Spinal cord (tissue), 10 donors: ENCODE data around the gene AMY1A. TPM values are rescaled to one million over a fixed set of nuclear protein-coding genes. Genes with fewer than 3 reads are reported as not detected.
"Not testable (repeated sequence)": the region's sequence is repeated elsewhere in the genome, so short reads cannot be mapped to it uniquely, and the experiment has no call there.

Experiments used
- DNase-seq, 6 donors: peaks; one replicate each; pipeline versions ENCODE4 v3.0.0 to v3.0.0-alpha.2; 2013 to 2015; ENCODE audit warnings: low spot score in 6 of 6, low read depth in 4 of 6
- H3K27ac ChIP-seq: one replicate; pipeline ENCODE4 v1.5.1; 2013; ENCODE audit warnings: low read depth, low read length, control low read depth
- H3K27me3 ChIP-seq: one replicate; pipeline ENCODE4 v1.6.1; 2013; ENCODE audit warnings: low read length; ENCODE audit not compliant: control insufficient read depth, insufficient read depth
- H3K36me3 ChIP-seq: one replicate; pipeline ENCODE4 v1.6.1; 2013; ENCODE audit warnings: low read length; ENCODE audit not compliant: control insufficient read depth, insufficient read depth
- H3K4me1 ChIP-seq: one replicate; pipeline ENCODE4 v1.6.1; 2013; ENCODE audit warnings: low read length; ENCODE audit not compliant: control insufficient read depth, insufficient read depth
- H3K4me3 ChIP-seq: one replicate; pipeline ENCODE4 v1.5.1; 2013; ENCODE audit warnings: low read depth, low read length, control low read depth
- H3K9me3 ChIP-seq: one replicate; pipeline ENCODE4 v1.6.1; 2013; ENCODE audit warnings: low read length; ENCODE audit not compliant: control insufficient read depth, insufficient read depth
- WGBS: methylation state at CpG from one replicate; pipeline ENCODE4 v1.1.5; 2013; ENCODE audit warnings: missing lambda C conversion rate; ENCODE audit not compliant: insufficient coverage; 5-methylcytosine and 5-hydroxymethylcytosine counted together
- long read RNA-seq, 4 donors: transcript quantifications; one replicate each; lab custom pipeline, GENCODE V29; 2026
- polyA plus RNA-seq, 2 donors: library from polyadenylated mRNA; unstranded; fragments of 120-200 nt; gene quantifications; one replicate each; pipeline ENCODE4 v1.2.1, GENCODE V29; 2013; ENCODE audit not compliant: insufficient read length in 2 of 2
- total RNA-seq, 2 donors: library from RNA; depleted of rRNA in 1 of 2; stranded (reverse); fragments of 120-200 nt in 1 of 2; fragments of >200 nt in 1 of 2; gene quantifications; one replicate each; pipeline versions ENCODE4 v1.2.3 to v1.2.4, GENCODE V29; 2013 to 2014
- donor health status: healthy.

AMY1A gene
- total RNA-seq (not detected), polyA plus RNA-seq (not detected)
- long read RNA-seq, donor 1 = 0 reads
- long read RNA-seq, donor 2 = 0 reads
- long read RNA-seq, donor 3 = 0 reads
- long read RNA-seq, donor 4 = 0 reads

- WGBS = no CpG with 5 or more reads among the region's 5 CpGs
- not testable (repeated sequence) for H3K9me3 ChIP-seq, H3K27me3 ChIP-seq, H3K4me1 ChIP-seq, H3K4me3 ChIP-seq, H3K36me3 ChIP-seq, H3K27ac ChIP-seq, DNase-seq
Measured at GRCh38 chr1:103655460-103655859, at the start of gene AMY1A. Gene AMY1A (plus strand): TSS chr1:103655760. CDS start chr1:103656331, 571 bp downstream.

- no CpG with 5 or more reads among the region's 2 CpGs for WGBS
- no peak for DNase-seq
Measured at GRCh38 chr1:103616362-103616761, 39.2 kb upstream of the AMY1A start.

GRCh38 chr1:103616994-103617477, 38.5 kb upstream of the AMY1A start, which contains the start of gene AMY2A:
Gene AMY2A (plus strand): TSS chr1:103617427. CDS start chr1:103617441, 14 bp downstream.
- DNase-seq, H3K4me3 ChIP-seq, H3K9me3 ChIP-seq, H3K27me3 ChIP-seq, H3K4me1 ChIP-seq, H3K27ac ChIP-seq, H3K36me3 ChIP-seq: not testable (repeated sequence)
- whole genome bisulfite sequencing = no CpG with 5 or more reads among the region's 3 CpGs

More at GRCh38 chr1:103616362-103616761, 39.2 kb upstream of the AMY1A start:
- H3K4me3 ChIP-seq = no peak overlapping the region
- H3K4me1 ChIP-seq = no peaks in the 10 kb centered on the region
- H3K36me3 ChIP-seq = no peaks in the 10 kb centered on the region
- H3K27ac ChIP-seq = no peak overlapping the region
- no peaks in the 10 kb centered on the region for H3K27me3 ChIP-seq
- no peaks in the 10 kb centered on the region for H3K9me3 ChIP-seq

- WGBS = no CpG with 5 or more reads among the region's 4 CpGs
- not testable (repeated sequence) for H3K27ac ChIP-seq, DNase-seq, H3K4me1 ChIP-seq, H3K36me3 ChIP-seq, H3K4me3 ChIP-seq, H3K27me3 ChIP-seq, H3K9me3 ChIP-seq
Measured at GRCh38 chr1:103627436-103627835, 28.1 kb upstream of the AMY1A start.

- not testable (repeated sequence) for H3K27ac ChIP-seq, H3K4me3 ChIP-seq, H3K36me3 ChIP-seq, H3K27me3 ChIP-seq, H3K9me3 ChIP-seq, H3K4me1 ChIP-seq, DNase-seq
- WGBS = no CpG with 5 or more reads among the region's 3 CpGs
Measured at GRCh38 chr1:103641194-103641593, 14.4 kb upstream of the AMY1A start.

GRCh38 chr1:103643908-103644307, 11.7 kb upstream of the AMY1A start:
- not testable (repeated sequence) for H3K27ac ChIP-seq, H3K9me3 ChIP-seq, DNase-seq, H3K4me3 ChIP-seq, H3K36me3 ChIP-seq, H3K4me1 ChIP-seq, H3K27me3 ChIP-seq
- WGBS = no CpG with 5 or more reads among the region's 3 CpGs

GRCh38 chr1:103650305-103650704, 5.3 kb upstream of the AMY1A start:
- not testable (repeated sequence) for H3K27me3 ChIP-seq, H3K4me3 ChIP-seq, H3K36me3 ChIP-seq, H3K9me3 ChIP-seq, H3K4me1 ChIP-seq, DNase-seq, H3K27ac ChIP-seq
- WGBS = no CpG with 5 or more reads among the region's 3 CpGs

- not testable (repeated sequence) for DNase-seq, H3K36me3 ChIP-seq, H3K27me3 ChIP-seq, H3K4me1 ChIP-seq, H3K4me3 ChIP-seq, H3K9me3 ChIP-seq, H3K27ac ChIP-seq
- no CpG with 5 or more reads among the region's 4 CpGs for WGBS
Measured at GRCh38 chr1:103650889-103651288, 4.7 kb upstream of the AMY1A start.

- WGBS = no CpG with 5 or more reads among the region's 6 CpGs
- H3K9me3 ChIP-seq, H3K27ac ChIP-seq, H3K36me3 ChIP-seq, H3K27me3 ChIP-seq, H3K4me3 ChIP-seq, DNase-seq, H3K4me1 ChIP-seq: not testable (repeated sequence)
Measured at GRCh38 chr1:103654133-103654532, 1.4 kb upstream of the AMY1A start.

GRCh38 chr1:103676335-103676734, 20.8 kb downstream of the AMY1A start:
- no CpG with 5 or more reads among the region's 3 CpGs for WGBS
- not testable (repeated sequence) for H3K9me3 ChIP-seq, H3K4me1 ChIP-seq, H3K36me3 ChIP-seq, H3K4me3 ChIP-seq, H3K27ac ChIP-seq, H3K27me3 ChIP-seq, DNase-seq
